Fibroblast of skin of back (primary cell): Measurements from ENCODE around the gene FOXN3.

Experiments
- DNase-seq: peaks from one replicate; pipeline ENCODE4 v3.0.0-alpha.2; 2013

Gene FOXN3

DNA sequence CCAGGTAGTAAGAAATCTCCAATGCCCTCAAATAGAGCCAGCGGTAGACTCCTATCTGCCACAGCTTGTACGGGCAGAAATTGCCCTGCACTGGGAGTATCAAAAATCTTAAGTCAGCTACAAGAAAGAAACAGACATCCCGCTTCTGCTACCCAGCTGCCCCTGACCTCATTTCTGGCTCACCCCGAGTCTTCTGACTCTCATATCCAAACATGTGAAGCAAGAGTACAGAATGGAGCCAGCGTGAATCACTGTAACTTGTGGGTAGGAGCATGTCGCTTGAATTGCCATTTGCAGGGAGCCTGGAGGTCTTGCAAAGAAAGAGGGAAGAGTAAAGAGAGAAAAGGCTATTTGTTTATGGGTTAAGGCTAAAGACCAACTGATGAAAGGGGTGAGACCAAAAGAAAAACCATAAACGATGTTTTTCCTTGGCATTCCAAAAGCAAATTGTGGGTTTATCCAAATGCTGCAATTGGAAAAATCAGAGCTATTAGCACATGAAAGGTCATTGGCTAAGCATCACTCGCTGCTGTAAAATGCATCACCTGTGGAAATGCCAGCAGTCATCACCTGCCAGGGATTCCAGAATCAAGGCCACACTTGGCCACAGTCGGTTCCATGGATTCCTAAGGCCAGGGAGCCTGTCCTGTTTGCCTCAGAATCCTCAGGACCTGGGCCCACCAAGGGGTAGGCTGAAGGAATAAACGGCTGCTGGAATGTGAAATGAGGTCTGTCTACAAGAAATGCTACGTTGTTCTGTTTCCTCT, 86.6 kb downstream of the FOXN3 start:
- peak; percentile 75 for DNase-seq

DNA sequence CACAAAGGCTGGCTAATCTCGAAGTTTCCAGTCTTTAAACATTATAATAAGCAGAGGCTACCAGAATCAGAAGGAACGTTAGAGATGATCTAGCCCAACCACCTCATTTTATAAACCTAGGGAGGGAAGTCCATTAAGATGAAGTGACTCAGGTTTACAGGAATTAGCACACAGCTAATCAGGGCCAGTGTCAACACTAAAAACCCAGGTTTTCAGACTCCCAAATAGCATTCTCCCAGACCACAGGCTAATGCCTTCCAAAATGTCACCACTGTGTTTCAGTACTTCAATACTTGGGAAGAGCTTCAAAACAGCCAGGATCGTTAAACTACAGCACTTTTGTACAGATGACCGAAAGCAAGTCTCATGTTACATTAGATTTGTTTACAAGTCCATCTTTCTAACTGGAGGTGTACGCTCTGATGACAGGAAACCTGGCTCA, 89.2 kb downstream of the FOXN3 start:
- peak; percentile 36 for DNase-seq

DNA sequence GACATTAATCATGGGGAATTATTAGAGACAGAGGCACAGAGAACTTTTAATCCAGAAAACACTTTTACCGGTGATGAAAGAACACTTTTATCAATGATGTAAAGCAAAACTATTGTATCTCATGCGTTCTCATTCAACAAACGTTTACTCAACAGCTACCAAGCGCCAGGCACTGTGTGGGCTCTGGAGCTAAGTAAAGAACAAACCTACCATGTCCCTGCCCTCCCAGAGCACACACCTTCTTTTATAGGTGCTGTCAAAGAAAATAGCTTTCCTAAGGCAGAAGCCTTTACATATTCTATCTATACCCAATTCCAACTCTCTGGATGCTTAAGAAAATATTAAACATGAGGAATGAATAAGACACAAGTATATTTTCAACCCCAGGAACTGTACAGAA, 91.1 kb downstream of the FOXN3 start:
- no peak for DNase-seq

DNA sequence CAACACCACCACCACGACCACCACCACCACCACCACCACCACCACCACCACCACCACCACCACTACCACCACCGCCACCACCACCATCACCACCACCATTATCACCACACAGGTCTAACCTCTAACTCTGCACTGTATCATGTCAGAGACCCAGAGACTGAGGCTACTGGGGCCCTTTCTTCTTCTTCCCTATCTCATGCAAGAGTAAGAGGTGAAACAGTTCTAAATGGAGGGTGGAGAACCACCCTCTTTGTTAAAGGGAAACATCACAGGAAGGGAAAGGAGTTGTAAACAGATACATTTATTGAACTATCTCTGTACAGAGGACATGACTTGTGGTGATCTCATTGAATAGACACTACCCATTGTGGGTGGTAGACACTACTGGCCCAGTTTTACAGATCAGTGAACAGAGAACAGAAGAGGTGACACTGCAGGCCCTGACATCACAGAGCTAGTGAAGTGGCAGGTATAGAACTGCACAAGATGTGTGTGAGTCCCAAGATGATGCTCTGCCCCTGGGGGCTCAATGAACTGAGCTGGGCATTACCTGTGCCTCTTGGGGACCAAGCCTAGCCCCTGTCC, 91.6 kb downstream of the FOXN3 start:
- DNase-seq, result no peak

DNA sequence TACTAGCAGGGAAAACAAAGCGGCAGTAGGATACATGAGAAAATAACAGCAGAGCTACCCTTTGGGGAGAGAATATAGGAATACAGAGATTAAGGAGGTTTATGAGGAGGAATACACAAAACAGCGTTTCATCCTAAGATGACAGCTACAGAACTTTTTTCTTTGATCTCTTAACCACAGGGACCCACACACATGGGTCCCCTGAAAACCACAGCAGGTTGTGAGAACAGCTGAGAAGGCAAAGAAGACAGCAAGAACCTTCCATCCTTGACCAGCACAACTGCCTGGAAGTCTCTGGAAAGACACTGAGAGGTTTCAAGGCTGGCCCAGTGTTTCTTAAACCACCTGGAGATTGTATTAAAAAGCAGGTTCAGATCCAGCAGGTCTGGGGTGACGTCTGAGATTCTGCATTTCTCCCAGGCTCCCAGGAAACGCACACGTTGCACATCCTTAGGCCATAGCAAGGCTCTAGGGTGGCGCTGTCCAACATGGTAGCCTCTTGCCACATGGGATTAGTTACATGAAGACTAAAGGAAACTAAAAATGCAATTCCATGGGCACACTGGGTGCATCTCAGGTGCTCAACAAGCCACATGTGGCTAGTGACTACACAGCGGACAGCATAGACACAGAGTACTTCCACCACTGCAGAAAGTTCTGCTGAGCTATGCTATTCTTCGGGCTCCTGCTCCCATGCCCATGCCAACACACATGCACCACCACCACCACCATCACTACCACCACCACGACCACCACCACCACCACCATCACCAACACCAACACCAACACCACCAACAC, 92.3 kb downstream of the FOXN3 start:
- DNase-seq, result no peak

DNA sequence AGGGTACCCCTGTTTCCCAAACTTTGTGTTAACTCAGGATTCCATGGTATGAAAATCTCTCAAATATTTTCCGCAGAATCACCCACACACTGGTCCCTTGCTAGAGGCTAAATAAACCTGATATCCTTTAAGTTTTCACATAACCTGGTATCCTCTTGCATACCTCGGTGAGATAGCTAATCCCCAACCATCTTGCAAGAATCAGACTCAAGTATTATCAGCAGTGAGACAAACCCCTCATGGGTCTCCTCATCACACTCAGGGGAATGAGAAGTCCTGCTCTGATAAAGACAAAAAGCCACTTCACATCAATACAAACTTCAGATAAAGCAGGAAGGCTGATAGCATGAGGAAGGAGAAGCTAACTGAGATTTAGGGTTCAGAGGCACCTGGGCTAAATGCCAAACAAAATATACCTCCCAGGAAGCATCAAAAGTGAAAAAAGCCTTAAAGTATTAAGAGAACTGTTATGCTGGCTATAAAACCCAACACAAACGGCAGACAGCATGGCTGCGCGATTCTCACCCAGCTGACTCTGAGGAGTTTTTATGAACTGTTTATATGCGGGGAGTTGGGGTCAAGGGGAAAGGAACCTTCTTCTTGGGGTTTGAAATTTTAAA, 96.5 kb downstream of the FOXN3 start:
- no peak for DNase-seq

DNA sequence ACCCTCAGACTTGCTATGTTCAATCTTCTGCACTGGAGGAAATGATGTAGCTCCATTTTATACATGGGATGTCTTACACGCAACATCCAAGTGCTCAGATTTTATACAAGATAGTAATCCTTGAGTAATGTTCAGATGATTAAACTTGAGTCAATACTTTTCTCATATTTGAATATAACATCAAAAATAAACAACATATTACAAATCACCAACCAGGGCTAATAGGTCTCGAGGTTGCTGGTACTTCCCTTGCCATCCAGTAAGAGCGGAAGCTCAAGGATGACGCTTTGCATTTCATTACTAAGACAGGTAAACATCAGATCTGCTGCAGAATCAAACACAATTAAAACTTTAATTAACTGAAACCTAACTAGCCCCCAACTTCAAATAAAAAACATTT, 97.3 kb downstream of the FOXN3 start:
- DNase-seq, result no peak

DNA sequence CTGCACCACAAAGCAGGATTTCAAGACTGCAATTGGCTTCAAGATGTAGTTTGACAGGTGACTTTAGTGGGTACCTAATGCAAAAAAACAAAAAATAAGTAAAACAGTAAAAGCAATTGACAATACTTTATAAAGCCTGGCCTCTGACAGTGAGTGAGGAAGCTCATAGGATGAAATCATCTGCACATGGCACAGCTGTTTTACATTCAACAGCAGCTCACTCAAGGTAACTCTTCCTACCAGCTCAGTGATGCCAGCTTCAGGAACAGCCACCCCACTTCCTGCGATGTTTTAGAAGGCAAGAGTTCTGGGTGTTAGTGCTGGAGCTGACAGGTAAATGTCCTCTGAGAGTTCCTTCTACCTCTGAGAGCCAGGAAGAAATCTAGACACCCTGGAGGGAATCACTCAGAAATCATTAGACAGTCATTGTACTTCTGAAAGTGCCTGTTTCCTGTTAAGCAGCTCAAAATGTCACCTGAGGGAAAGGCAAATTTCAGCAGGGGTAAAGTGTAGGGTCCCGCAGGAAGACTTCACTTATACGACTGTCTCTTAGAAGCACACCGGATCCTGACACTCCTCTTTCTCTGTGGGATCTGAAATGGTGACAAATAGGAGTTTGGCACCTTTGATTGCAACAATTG, 99.9 kb downstream of the FOXN3 start:
- DNase-seq, result no peak

DNA sequence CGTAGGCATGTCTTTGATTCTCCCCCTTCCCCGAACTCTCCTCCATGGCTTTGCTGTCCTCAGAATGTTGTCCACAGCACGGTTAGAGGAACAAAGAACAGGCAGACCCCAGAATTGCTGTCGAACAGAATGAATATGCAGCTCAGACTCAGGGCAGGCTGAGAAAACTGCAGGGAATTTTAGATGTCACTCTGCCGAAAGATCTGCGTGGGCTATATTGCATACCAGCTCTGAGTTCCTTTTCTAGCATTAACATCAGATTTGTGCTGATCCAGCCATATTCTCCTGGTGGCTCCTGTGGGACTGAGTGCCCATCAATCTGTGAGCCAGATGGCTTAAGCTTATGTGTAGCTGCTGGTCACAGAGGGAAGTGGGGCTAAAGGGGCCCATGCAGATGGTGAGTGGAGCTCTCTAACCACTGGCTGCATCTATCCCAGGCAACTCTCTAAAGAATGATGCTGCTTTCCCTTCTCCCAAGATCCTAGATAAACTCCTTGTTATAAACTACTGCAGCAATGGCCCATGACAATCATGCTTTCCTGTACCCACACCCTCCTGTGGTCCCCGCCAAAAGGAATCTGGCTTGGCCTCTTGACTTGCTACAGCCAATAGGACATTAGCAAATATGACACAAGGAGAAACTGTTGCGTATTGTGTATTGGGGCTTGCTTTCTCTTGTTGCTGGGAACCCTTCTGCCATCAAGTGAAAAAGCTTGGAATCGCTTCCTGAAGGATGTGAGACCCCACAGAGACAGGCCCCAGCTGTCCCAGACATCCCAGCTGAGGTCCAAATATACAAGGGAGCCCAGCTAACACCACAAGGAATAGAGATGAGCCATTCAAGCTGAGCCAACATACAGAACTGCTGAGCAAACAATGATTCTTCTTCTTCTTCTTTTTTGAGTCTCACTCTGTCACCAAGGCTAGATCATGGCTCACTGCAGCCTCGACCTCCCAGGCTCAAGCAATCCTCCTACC, 101.3 kb downstream of the FOXN3 start:
- no peak for DNase-seq

DNA sequence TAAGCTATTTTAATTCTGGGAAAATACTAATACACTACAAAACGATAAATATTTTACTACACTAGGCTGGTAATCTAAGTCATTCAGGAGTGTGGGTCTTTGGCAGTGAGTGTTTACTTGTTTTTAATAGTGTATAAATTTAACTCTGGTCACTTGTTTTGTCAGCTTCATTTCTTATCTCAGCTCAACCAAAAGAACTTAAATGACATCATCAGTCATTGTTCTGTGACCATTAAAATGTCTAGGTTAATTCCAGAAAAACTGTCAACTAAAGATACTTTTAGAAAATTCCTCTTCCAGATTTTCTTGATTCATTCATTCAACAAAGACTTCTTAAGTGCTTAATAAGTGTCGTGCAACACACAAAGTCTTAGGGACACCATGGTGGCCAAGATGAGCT, 102.8 kb downstream of the FOXN3 start:
- DNase-seq, result no peak

DNA sequence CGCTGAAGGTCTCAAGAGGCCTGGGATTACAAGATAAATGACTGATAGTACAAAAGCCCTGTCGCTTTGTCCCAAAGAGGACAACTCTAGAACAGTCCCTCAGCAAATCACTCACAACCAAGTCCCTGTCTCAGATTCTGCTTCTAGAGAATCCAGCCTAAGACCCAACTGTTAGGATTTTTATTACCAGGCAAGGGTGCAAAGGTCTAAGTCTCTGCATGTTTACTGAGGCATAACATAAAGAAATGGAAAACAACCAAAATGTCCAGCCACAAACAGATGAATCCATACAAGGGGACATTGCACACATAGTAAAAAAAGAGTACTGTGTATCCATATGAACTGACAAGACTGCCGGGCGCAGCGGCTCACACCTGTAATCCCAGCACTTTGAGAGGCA, 104.1 kb downstream of the FOXN3 start:
- DNase-seq, result no peak

DNA sequence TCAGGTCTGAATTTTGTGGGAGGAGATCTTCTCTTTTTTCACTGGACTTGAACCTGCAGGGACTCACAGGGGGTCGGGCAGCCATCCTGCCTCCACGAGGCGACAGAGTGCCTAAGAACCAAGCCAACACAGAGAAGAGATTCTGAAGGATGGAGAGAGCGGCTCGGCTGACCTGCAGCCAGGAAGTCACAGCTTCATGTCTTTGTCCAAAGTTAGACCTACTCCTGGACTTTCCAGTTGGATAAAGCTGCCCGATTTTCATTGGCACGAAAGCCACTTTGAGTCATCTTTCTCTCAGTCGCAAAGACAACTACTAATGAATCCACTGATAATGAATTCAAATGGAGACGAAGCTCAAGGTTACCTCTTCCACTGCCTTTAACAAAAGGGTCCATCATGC, 106.8 kb downstream of the FOXN3 start:
- DNase-seq, result no peak

DNA sequence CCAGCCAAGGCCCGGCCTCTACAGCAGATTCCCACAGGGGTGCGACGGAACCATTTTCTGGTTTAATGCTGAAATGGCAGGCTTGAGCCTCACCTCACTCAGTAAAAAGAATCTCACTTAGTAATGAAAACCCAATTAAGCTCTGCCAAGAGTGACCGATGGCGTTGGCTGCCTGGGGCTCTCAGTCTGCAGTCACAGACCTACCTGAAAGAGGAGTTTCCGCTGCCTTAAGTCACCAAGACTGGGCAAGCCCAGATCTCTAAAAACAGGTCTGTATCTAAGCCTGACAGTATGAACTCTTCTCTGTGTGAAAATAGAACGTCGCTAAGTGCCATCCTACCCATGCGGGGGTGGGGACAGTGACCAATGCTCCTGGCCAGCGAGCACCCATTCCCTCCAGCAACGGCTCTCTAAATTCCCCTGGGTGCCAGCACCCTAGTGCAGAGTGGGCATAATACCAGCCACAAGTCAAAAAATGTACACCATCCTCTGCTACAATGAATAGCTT, 107.3 kb downstream of the FOXN3 start:
- DNase-seq, result no peak

DNA sequence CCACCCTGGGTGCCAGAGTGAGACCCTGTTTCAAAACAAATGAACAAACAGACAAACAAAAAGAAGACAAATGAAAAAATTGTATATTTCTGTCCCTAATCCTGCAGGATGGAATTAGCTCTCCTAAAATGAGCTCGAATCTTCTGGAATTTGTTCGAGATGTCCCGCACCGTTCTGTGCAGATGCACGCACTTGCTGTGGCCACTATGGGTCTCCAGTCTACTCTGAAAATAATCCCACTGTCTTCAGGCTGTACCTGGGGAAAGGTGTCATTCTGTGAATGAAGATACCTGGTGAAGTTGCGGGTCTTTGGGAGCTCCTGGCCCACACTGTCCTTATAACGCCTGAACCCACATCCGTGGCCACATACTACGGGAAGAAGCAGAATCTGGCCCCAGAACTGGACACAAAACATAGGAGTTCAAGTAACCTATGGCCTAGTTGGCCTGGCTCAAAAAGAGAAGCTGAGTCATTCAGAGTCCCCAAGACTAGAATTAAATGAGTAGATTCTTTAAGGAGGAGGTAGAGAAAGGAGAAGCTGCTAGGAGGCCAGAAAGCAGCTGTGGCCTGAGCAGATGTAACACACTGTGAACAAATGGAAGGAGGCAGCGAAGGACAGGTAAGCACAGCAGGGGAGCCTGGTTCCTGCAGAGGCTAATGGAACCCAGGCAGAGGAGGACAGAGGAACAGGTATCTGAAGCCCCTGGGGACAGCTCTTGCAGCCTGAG, 108.6 kb downstream of the FOXN3 start:
- no peak for DNase-seq

DNA sequence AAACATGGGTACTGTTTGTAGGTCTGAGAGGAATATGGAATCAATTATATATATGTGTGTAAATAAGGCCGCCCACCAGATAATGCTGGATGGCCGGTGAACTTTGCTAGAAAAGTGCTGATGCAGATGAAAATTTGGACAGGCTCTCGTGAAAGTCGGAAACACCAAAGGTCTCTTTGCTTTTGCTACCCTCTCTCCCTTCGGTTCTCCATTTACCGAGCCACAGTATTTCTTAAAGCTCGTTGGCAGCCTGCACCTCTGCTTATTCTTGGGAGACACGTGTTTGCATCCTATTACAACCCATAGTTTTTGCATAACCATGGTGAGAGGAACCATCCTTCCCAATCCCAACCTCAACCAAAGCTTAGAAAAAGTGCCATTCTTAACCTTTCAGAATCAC, 109.6 kb downstream of the FOXN3 start:
- DNase-seq, result no peak

DNA sequence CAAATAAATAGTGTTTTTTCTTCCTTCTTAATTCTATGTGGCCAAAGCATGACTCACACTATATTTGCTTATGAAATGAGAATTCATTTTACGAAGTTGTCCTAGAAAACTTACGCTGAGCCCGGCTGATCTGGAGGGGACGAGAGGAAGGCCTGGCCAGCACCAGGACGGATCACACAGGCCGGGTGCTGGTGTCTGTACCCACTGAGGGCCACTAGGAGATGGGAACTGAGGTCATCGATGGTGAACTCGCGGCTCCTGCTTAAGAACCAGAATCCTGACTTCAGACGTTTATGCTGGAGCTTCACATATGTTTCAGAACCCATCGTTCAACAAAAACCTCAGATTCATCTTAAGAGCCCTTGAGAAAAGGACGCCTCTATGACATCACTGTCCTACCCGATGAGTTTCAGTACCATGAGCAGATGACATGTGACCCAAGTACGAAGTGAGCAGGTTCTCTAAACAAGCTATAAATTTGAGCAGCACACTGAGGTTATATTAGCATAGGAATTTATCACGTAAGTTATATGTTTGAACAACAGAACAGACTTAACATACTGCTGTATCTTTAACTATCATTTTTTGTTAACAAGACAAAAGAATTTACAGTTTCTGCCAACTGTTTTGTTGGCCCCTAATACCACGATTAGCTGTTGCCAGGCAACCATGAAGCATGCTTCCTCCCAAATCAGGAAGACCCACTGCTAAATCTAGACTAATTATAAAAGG, 111.9 kb downstream of the FOXN3 start:
- DNase-seq, result peak; percentile 60

DNA sequence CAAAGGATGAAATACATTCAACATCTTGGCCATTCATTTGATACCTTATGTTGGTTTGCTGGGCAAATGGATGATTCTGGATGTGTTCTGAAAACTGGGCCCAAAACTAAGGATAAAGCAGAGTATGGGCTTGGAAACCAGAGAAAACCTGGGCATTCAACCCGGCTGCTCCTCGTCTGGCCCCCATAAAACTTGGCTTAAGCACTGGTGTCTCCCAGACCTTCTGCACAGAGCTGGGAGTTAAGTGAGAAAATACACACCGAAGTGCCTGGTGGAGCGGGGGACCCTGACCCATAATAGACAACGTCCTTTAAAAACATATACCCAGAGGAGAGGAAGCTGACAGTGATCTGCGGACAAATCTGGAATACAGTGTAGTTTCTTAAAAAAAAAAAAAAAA, 112.5 kb downstream of the FOXN3 start:
- no peak for DNase-seq

DNA sequence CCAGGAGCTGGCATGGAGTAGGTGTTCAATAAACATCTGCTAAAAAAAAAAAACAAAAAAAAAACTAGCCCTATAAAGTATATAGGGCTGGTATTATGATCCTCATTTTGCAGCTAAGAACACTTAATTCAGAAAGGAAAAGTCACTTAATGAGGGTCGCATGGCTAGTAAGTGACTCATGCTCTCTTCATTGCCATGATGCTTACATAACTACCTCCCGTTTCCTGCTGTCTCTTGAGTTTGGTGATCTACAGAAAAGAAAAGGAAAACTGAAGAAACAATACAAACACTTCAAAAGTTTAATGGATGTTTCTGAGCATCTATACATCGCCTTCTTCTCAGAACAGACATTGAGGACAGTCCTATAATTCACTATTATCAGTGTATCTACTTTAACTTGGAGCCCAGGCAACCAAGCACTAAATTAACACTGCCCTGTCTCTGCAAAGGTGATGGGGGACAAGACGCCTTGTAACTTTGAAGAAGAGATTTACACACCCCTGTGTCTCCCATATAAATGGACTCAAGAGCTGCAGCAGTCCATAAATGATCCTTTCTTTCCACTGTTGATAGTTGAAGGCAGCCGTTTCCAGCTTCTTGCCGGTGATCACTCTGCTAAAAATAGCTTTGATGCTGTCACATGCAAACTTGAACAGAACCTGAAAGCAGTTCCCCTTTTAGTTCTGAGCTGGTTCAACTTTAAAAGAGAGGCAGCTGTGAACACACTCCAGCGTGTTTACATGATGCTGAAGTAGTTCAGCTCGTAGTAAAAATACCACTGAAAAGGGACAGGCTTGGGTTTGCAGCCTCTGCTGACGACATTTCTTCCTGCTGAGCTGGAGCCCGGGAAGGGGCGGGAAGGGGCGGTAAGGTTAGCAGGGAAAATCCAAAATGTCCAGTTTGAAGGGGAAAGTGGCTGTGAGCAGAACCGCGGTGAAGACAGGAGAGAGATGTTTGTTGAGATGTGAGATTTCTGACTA, 113.3 kb downstream of the FOXN3 start:
- DNase-seq, result peak; percentile 81
